Heart left ventricle (tissue), 13 donors: ENCODE data around the gene KISS1R.

Source experiments
- POLR2A ChIP-seq, 2 donors: fragments of 450-650 bp; IDR thresholded peaks; one replicate each; pipeline ENCODE4 v1.6.1; 2017; ENCODE audit warnings: antibody characterized with exemption in 2 of 2, mild to moderate bottlenecking in 2 of 2, moderate library complexity in 2 of 2
- TF ChIP-seq, protein P1 (sequence below), 12 donors: fragments of 200-600 bp; sonication (generic) in 4 of 12; IDR thresholded peaks; one replicate each; pipeline versions ENCODE4 v1.5.0 to v1.8.0; 2018 to 2022; ENCODE audit warnings: antibody characterized with exemption in 12 of 12, mild to moderate bottlenecking in 5 of 12
- donor health status: ischemic (EF 13 %, LVEDD 7.1; RV severe dilation, severe dysfunction).
- donor health status: DM: no; HTN: yes; CAD: no.
- donor health status: DM: no; HTN: no; CAD: no.
- donor health status: ischemic (EF 25% LVEDD 6.9; RV normal size, moderate dysfunction).
- donor health status: ischemic (EF 25% LVEDD 5.7; RV mildly dilated, moderate dysfunction).
- donor health status: ischemic (EF 35%, LVEDD 5.7; RV mildly dilated, moderate dysfunction).
- donor health status: nonischemic (EF 11% LVEDD 7.7; RV severe dilation, severe dysfunction).
- donor health status: DM: yes; HTN: yes; CAD: no.
- donor health status: PGD.
- donor health status: ischemic (EF 29% LVEDD 5.4; RV normal size, mild dysfunction).
- donor health status: nonischemic (EF 23%, LVEDD 6.1; RV moderate dilation, normal function).

DNA sequence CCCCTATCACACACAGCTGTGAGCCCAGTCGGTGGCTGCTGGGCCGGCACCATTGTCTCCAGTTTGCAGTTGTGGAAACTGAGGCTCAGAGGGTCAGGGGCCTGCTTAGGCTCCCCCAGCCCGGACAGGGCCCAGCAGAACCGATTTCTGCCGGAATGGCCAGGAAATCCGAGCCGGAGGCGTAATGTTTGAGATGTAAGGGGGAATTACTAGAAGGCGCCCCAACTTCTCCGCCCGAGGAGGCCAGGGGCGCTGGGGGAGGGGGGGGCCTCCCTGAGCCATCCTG lies 962 bp downstream of the KISS1R start:
- TF ChIP-seq, protein P1, sequence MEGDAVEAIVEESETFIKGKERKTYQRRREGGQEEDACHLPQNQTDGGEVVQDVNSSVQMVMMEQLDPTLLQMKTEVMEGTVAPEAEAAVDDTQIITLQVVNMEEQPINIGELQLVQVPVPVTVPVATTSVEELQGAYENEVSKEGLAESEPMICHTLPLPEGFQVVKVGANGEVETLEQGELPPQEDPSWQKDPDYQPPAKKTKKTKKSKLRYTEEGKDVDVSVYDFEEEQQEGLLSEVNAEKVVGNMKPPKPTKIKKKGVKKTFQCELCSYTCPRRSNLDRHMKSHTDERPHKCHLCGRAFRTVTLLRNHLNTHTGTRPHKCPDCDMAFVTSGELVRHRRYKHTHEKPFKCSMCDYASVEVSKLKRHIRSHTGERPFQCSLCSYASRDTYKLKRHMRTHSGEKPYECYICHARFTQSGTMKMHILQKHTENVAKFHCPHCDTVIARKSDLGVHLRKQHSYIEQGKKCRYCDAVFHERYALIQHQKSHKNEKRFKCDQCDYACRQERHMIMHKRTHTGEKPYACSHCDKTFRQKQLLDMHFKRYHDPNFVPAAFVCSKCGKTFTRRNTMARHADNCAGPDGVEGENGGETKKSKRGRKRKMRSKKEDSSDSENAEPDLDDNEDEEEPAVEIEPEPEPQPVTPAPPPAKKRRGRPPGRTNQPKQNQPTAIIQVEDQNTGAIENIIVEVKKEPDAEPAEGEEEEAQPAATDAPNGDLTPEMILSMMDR (IDR thresholded peaks at IDR 0.05), result no peak
- no peak for TF ChIP-seq POLR2A (IDR thresholded peaks at IDR 0.05)
